Mesenteric fat pad (tissue), 1 donor: Measurements from ENCODE around the gene PALB2. TPM values are rescaled to one million over a fixed set of nuclear protein-coding genes. Genes with fewer than 3 reads are reported as not detected.

Experiments used
- DNase-seq: peaks from one replicate; pipeline ENCODE4 v3.0.0-alpha.2; 2020; ENCODE audit warnings: low spot score
- long read RNA-seq: library from polyadenylated mRNA; unstranded; transcript quantifications from one replicate; pipeline ENCODE4 v2.0.0, GENCODE V29; 2020
- total RNA-seq: library from RNA; stranded (reverse); fragmentation: NEBNext Ultra II Directional; extraction: Animal tissue kit (Norgen Biotek cat#: 25700); gene quantifications from one replicate; pipeline ENCODE4 v1.2.1, GENCODE V29; 2021
- donor health status: DM: yes; HTN: yes; CAD: no.

Gene PALB2
- 10.8 TPM for total RNA-seq
- long read RNA-seq, partial matches to known transcripts: 4 of 4 reads
- long read RNA-seq, other reads (novel, unspliced or antisense): 0 of 4 reads

GRCh38 chr16:23640931-23641765, at the start of gene PALB2, which contains the start of gene DCTN5:
TSS of gene PALB2 (minus strand) at chr16:23641310. CDS start at chr16:23641157, 153 bp downstream.
TSS of gene DCTN5 (plus strand) at chr16:23641466. CDS start at chr16:23641543, 77 bp downstream.
- DNase-seq: peak; percentile 96

- DNase-seq: no peak
Measured at GRCh38 chr16:23689442-23690187, 48.5 kb upstream of the PALB2 start.

- DNase-seq: no peak
Measured at GRCh38 chr16:23687034-23687808, 46.1 kb upstream of the PALB2 start.

GRCh38 chr16:23683487-23683886, 42.4 kb upstream of the PALB2 start:
- DNase-seq: no peak

- no peak for DNase-seq
Measured at GRCh38 chr16:23682181-23682580, 41.1 kb upstream of the PALB2 start.

- no peak for DNase-seq
Measured at GRCh38 chr16:23679986-23680336, 38.9 kb upstream of the PALB2 start.

- no peak for DNase-seq
Measured at GRCh38 chr16:23679274-23679985, 38.3 kb upstream of the PALB2 start.

GRCh38 chr16:23678430-23679273, 37.5 kb upstream of the PALB2 start, which contains the start of gene PLK1:
TSS of gene PLK1 (plus strand) at chr16:23678889. CDS start at chr16:23678933, 44 bp downstream.
- no peak for DNase-seq

GRCh38 chr16:23676924-23677480, 35.9 kb upstream of the PALB2 start:
- DNase-seq: no peak

GRCh38 chr16:23673971-23674614, 33.0 kb upstream of the PALB2 start:
- DNase-seq: no peak

- DNase-seq: no peak
Measured at GRCh38 chr16:23670137-23670776, 29.1 kb upstream of the PALB2 start.

GRCh38 chr16:23668873-23669272, 27.8 kb upstream of the PALB2 start:
- no peak for DNase-seq

GRCh38 chr16:23668225-23668624, 27.1 kb upstream of the PALB2 start:
- DNase-seq: no peak

- no peak for DNase-seq
Measured at GRCh38 chr16:23667355-23667659, 26.2 kb upstream of the PALB2 start.

- DNase-seq: no peak
Measured at GRCh38 chr16:23666571-23667354, 25.7 kb upstream of the PALB2 start.

- no peak for DNase-seq
Measured at GRCh38 chr16:23663918-23664317, 22.8 kb upstream of the PALB2 start.

GRCh38 chr16:23651943-23652468, 10.9 kb upstream of the PALB2 start:
- no peak for DNase-seq
